ENCODE measurements around the gene TNRC6C.

The TNRC6C gene

DNA sequence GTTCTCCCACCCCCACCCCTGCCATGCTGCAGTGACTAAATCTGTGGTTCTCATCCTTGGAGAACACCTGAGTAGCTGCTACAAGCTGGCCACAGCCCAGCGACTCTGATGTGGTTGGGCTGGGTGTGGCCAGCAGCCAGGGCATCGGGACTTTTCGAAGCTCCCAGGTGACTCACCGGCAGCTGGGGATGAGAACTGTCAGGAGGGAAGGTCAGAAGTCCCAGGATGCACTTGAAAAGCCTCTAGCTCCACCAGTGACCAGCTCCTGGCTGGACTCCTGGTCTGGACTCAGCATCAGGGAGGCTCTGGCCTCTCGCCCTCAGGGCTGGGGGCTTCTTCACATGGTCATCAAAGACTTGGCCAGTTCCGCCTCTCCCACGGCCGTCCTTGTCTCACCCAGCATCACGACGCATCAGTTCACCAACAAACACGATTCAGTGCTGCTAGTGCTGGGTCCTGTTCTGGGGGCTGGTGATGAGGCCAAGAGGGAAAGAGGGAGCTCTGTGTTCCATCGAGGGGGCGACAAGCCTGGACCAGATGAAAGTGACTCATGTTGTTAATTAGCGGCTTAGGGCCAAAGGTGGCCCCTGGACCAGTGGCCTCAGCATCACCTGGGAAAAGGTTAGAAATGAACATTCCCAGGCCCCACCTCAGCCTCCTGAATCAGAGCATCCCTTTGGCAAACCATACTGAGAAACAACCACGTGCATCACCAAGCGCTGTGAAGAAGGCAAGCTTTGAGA is 183.8 kb downstream of the TNRC6C start:
- no peak for DNase-seq

DNA sequence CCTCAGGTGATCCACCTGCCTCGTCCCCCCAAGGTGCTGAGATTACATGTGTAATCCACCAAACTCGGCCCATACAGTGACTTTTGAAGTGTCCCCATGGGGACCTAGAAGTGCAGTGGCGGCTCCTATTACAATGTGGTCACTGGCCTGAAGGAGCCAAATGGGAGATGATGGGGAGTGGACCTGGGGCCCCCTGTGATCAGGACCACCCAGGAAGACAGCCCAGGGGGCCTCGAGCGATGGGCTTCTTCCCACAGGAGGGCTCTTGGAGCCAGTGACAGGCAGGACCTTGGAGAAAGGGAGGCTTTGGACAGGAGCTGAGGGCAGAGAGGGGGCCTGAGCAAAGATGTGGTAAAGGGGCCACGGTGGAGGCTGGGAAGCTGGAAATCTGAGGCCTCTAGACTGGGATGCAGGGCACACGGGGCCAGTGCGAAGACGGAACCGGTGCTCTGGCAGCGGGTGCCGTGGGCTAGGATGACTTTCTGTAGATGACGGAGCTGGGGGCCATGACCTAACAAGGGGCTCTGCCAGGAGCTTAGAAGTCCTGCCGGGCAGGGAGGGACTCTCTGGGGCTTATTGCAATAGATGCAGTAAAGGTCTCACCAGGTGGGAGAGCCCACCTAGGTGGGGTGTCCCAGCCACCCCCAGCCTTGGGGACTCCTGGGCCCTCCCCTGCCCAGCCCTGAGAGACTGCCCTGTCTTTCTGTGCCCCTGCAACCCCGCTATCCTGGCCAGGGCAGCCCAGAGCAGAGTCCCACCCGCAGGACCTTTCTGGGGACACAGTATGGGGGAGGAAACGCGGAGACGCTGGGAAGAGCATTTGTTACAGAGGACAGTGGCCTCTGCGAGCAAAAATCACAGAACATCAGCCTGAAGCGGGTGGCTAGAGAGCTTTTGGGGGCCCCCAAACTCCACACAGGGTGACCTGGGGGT is 185.0 kb downstream of the TNRC6C start:
- no peak for DNase-seq

DNA sequence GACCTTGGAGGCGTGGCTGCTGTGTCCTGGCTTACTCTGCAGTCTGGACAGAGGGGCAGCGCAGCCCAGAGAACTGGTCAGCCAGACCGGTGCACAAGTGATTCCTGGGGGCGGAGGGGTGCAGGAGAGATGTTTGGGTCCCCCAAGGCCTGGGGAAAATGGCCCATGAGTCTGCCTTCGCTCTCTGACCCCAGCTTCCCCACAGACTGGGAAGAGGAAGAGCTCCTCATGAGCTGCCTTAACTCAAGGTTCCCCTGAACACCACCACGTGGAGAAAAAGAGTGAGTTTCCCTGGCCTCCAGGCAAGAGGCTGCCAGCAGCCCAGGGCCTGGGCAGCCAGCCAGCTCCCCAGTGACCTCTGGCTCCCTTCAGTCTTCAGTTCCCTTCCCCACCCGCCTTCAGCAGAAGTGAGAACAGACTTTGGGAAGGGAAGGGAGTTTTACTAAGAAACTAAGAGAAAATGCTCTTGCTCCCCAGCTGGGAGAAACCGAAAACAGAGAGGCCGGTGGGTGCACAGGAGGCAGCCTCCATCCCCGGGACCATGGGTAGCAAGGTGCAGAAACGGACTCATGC is 185.7 kb downstream of the TNRC6C start:
- peak; percentile 38 to 58 for DNase-seq

GRCh38 chr17:78144736-78145641 is 186.5 kb downstream of the TNRC6C start:
- DNase-seq, result peak in 1 of 2 donors; percentile 50

DNA sequence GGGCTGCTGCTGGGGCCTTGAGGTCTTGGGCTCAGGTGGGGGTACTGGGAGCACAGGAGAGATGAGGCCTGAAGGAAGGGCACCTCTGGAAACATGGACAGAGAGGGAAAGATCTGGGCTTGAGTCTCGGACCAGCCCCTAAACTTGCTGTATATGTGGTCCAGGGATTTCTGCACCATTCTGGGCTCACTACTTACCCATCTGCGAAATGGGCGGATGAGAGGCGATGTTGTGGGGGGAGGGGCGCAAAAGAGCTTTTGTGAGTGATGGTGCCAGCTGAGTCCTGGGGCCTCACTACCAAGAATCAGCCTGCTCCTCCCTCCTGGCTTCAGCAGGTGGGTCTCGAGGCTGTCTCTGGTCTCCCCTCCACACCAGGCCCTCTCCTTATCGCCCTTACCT is 188.0 kb downstream of the TNRC6C start:
- DNase-seq, result no peak

DNA sequence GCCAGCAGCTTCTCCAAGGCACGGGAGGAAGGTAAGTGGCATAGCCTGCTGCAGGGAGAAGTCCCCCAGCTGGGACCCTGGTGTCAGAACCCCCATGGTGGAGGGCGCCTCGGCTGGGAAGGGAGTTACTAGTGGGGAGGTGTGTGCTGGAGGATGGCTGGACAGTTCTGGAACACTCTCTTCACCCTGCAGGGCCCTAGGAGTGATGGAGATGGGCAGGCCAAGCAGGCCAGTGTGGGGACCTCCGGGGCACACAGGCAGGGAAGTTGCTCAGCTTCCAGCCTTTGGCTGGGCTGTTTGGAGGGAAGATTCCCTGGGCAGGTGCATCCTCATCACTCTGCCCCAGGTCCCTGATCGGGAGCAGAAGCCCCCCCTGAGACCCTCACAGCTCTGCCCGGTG is 188.4 kb downstream of the TNRC6C start:
- DNase-seq, result no peak

- no peak for DNase-seq
Observed at GRCh38 chr17:78147315-78147998, 189.0 kb downstream of the TNRC6C start.

GRCh38 chr17:78148286-78149016 is 189.9 kb downstream of the TNRC6C start:
- no peak for DNase-seq

- no peak for DNase-seq
Observed at GRCh38 chr17:78151514-78152008, 193.1 kb downstream of the TNRC6C start.

- DNase-seq, result no peak
Observed at GRCh38 chr17:78154903-78155811, 196.7 kb downstream of the TNRC6C start.
